ENCODE data around the gene FAM216B. TPM values are rescaled to one million over a fixed set of nuclear protein-coding genes. Genes with fewer than 3 reads are reported as not detected.
A peak's percentile ranks its signal among the peaks of the same experiment; 100 is the strongest.

The FAM216B gene
- total and polyA plus RNA-seq, 2 donors, result 0.05 to 0.14 TPM

DNA sequence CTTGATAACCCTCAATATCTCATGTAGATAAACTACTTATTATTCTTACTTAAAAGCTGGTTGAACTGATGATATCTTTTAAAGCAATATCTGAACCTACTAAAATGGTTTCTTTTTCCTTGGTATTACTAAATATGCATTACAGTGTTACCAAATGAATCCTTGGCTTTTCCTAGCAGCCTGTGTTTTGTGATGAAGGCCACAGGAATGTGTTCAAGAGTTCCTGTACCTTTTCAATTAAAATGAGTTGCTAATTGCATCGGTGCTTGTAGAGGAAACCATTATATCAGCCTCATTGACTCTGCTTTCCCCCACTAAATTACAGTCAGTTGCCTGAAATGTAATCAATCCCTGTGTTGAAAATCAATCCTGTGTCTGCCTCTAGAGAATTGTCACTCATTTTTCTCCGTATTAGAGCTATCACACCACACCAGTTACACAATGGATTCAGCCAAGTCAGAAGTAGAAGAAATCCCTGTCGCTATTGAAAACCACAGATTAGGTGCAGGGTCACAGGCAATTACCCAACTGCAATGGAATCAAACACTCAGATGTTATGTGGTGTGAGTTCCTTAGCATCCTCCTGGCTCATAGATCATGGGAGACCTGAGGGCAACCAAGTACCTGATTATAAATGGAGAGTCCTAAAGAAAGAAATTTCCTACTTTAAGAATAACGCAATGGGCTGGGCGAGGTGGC, 13.3 kb downstream of the FAM216B start:
- H3K4me1 ChIP-seq (ENCODE audit: control insufficient read depth in 2 of 2, insufficient read depth in 2 of 2, low read length in 2 of 2), result peaks cover 0 to 11% of the 10 kb centered on the region in 2 donors
- DNase-seq (ENCODE audit: low read depth in 6 of 9, low spot score in 9 of 9), result no peak
- H3K27me3 ChIP-seq (ENCODE audit: control insufficient read depth in 2 of 2, insufficient read depth in 1 of 2, low read length in 1 of 2), result no peaks in the 10 kb centered on the region
- WGBS, result 96% methylated on average over 5 of the region's 5 CpGs
- H3K36me3 ChIP-seq (ENCODE audit: control insufficient read depth in 2 of 2, insufficient read depth in 2 of 2, low read length in 1 of 2), result no peaks in the 10 kb centered on the region
- no peak overlapping the region for H3K27ac ChIP-seq (ENCODE audit: low read depth in 1 of 2, low read length in 1 of 2)
- no peak overlapping the region for H3K4me3 ChIP-seq (ENCODE audit: low read length in 2 of 2)
- no peaks in the 10 kb centered on the region for H3K9me3 ChIP-seq (ENCODE audit: control insufficient read depth in 2 of 2, insufficient read depth in 1 of 2, low read length in 1 of 2)

GRCh38 chr13:42795666-42796065, 14.3 kb downstream of the FAM216B start:
- H3K27ac ChIP-seq (ENCODE audit: low read depth in 1 of 2, low read length in 1 of 2), result peak overlapping the region in 1 of 2 donors; percentile 80
- 92% methylated on average over 2 of the region's 2 CpGs for WGBS
- peaks cover 0 to 11% of the 10 kb centered on the region in 2 donors for H3K4me1 ChIP-seq (ENCODE audit: control insufficient read depth in 2 of 2, insufficient read depth in 2 of 2, low read length in 2 of 2)
- H3K9me3 ChIP-seq (ENCODE audit: control insufficient read depth in 2 of 2, insufficient read depth in 1 of 2, low read length in 1 of 2), result no peaks in the 10 kb centered on the region
- no peaks in the 10 kb centered on the region for H3K27me3 ChIP-seq (ENCODE audit: control insufficient read depth in 2 of 2, insufficient read depth in 1 of 2, low read length in 1 of 2)
- no peak overlapping the region for H3K4me3 ChIP-seq (ENCODE audit: low read length in 2 of 2)
- H3K36me3 ChIP-seq (ENCODE audit: control insufficient read depth in 2 of 2, insufficient read depth in 2 of 2, low read length in 1 of 2), result no peaks in the 10 kb centered on the region
- DNase-seq (ENCODE audit: low read depth in 6 of 9, low spot score in 9 of 9), result peak; percentile 17 to 67 (median 41)

DNA sequence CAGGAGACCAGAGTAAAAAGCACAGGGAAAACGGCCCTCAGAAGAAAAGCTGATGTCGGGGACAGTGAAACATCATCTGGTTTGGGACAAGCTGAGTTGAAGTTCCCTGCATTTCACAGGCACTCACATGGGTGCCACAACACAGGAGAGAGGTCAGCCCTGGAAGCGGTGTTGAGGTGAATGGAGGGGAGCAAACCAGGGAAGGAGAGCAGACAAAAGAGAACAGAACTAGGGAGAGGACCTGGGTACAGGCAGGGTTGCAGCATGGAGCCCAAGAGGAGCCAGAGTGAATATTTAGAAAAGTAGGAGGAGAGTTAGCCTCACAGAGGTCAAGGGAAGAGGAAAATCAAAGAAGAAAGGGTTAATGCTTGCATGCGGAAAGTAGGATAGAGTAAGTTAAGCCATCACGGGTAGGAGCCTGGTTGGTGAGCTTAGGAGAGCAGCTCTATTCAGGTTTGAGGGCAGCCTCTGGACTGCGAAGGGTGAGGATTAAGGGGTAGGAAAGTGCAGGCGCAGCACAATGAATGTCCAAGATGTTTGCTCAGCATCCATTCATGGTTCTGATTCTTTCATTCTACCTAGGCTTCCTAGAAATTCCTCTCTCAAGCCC, 15.5 kb downstream of the FAM216B start:
- Histone ChIP-seq H3K9me3 (ENCODE audit: control insufficient read depth in 2 of 2, insufficient read depth in 1 of 2, low read length in 1 of 2) (no peaks in the 10 kb centered on the region), H3K36me3 (ENCODE audit: control insufficient read depth in 2 of 2, insufficient read depth in 2 of 2, low read length in 1 of 2) (no peaks in the 10 kb centered on the region), H3K4me1 (ENCODE audit: control insufficient read depth in 2 of 2, insufficient read depth in 2 of 2, low read length in 2 of 2) (peaks cover 0 to 11% of the 10 kb centered on the region in 2 donors), H3K27me3 (ENCODE audit: control insufficient read depth in 2 of 2, insufficient read depth in 1 of 2, low read length in 1 of 2) (no peaks in the 10 kb centered on the region), H3K27ac (ENCODE audit: low read depth in 1 of 2, low read length in 1 of 2) (no peak overlapping the region), H3K4me3 (ENCODE audit: low read length in 2 of 2) (no peak overlapping the region)
- no peak for DNase-seq (ENCODE audit: low read depth in 6 of 9, low spot score in 9 of 9)
- 97% methylated on average over 7 of the region's 7 CpGs for WGBS

DNA sequence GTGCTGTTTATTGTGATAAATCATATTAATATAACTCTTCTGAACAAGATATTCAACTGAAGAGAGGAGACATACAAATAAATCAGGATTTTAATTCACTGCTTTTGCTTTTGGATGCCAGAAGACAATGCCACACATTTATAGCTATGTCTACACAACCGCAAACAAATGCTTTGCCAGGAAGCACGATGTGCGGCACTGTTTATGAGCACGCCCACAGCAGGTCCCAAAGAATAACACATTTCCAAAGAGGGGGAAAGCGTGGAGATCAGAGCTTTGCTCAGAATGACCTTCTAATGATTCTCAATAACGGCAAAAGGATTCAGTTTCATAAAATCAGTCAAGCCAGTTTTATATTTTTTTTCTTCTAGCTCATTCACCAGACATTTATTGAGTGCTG, 16.7 kb downstream of the FAM216B start:
- Histone ChIP-seq H3K9me3 (ENCODE audit: control insufficient read depth in 2 of 2, insufficient read depth in 1 of 2, low read length in 1 of 2) (no peaks in the 10 kb centered on the region), H3K4me3 (ENCODE audit: low read length in 2 of 2) (no peak overlapping the region), H3K27ac (ENCODE audit: low read depth in 1 of 2, low read length in 1 of 2) (no peak overlapping the region), H3K36me3 (ENCODE audit: control insufficient read depth in 2 of 2, insufficient read depth in 2 of 2, low read length in 1 of 2) (no peaks in the 10 kb centered on the region), H3K27me3 (ENCODE audit: control insufficient read depth in 2 of 2, insufficient read depth in 1 of 2, low read length in 1 of 2) (no peaks in the 10 kb centered on the region), H3K4me1 (ENCODE audit: control insufficient read depth in 2 of 2, insufficient read depth in 2 of 2, low read length in 2 of 2) (peaks cover 0 to 11% of the 10 kb centered on the region in 2 donors)
- WGBS, result 81% methylated on average over 6 of the region's 6 CpGs
- no peak for DNase-seq (ENCODE audit: low read depth in 6 of 9, low spot score in 9 of 9)

DNA sequence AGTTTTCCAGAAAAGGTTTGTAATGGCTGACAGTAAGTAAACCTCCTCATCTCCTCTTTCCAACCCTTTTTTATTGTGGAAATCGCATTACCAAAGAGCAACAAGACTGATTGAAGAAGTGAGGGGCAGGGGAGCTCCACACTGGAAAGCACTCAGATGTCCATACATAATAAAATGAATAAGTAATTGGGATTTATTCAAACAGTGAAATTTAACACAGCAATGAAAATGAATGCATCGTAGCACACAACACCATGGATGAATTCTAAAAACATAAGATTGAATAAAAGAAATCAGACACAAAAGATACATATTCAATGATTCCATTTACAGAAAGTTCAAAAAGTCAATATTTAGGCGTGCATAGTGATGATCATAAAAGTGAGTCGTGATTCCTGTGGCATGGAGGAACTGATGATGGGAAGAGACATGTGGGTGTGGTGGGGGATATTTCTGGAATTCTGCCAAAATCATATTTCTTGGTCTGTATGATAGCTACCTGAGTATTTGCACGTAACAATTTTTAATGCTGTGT, 18.8 kb downstream of the FAM216B start:
- Histone ChIP-seq H3K9me3 (ENCODE audit: control insufficient read depth in 2 of 2, insufficient read depth in 1 of 2, low read length in 1 of 2) (no peaks in the 10 kb centered on the region), H3K36me3 (ENCODE audit: control insufficient read depth in 2 of 2, insufficient read depth in 2 of 2, low read length in 1 of 2) (no peaks in the 10 kb centered on the region), H3K4me1 (ENCODE audit: control insufficient read depth in 2 of 2, insufficient read depth in 2 of 2, low read length in 2 of 2) (peaks cover 0 to 11% of the 10 kb centered on the region in 2 donors), H3K4me3 (ENCODE audit: low read length in 2 of 2) (no peak overlapping the region), H3K27ac (ENCODE audit: low read depth in 1 of 2, low read length in 1 of 2) (no peak overlapping the region), H3K27me3 (ENCODE audit: control insufficient read depth in 2 of 2, insufficient read depth in 1 of 2, low read length in 1 of 2) (no peaks in the 10 kb centered on the region)
- no peak for DNase-seq (ENCODE audit: low read depth in 6 of 9, low spot score in 9 of 9)
- 75% methylated on average over 5 of the region's 5 CpGs for WGBS

GRCh38 chr13:42803563-42804204, 22.3 kb downstream of the FAM216B start:
- no peaks in the 10 kb centered on the region for H3K9me3 ChIP-seq (ENCODE audit: control insufficient read depth in 2 of 2, insufficient read depth in 1 of 2, low read length in 1 of 2)
- peaks cover 0 to 14% of the 10 kb centered on the region in 2 donors for H3K4me1 ChIP-seq (ENCODE audit: control insufficient read depth in 2 of 2, insufficient read depth in 2 of 2, low read length in 2 of 2)
- 91% methylated on average over 2 of the region's 2 CpGs for WGBS
- H3K4me3 ChIP-seq (ENCODE audit: low read length in 2 of 2), result no peak overlapping the region
- H3K36me3 ChIP-seq (ENCODE audit: control insufficient read depth in 2 of 2, insufficient read depth in 2 of 2, low read length in 1 of 2), result no peaks in the 10 kb centered on the region
- no peak overlapping the region for H3K27ac ChIP-seq (ENCODE audit: low read depth in 1 of 2, low read length in 1 of 2)
- H3K27me3 ChIP-seq (ENCODE audit: control insufficient read depth in 2 of 2, insufficient read depth in 1 of 2, low read length in 1 of 2), result no peaks in the 10 kb centered on the region
- DNase-seq (ENCODE audit: low read depth in 6 of 9, low spot score in 9 of 9), result no peak

DNA sequence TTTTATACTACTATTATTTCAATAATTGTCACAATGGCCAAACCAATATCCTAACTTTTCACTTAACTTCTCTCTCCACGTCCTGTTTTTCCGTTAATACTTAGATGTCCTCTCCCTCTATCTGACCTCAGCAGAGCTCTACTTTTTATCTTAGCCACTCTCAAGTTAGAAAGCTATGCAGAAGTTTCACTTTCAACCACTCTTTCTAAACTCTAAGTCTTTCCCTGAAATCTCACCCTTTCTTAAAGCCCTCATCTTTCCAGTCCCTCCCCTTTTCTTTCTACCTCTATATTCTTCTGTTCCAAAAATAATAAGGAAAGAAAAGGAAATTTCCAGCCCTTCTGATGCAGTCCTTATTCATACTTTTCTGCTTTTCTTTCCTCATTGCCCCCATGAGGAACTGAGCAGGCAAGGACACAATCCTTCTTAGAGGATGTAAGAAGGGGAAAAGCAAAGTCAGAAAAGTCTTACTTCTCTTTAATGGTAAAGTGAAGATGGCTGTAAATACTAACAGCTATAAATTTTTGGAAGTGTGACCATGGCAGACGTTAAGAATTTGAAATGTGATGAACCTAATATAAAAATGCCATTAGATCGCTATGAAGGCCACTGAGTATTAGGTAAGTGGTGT, 23.0 kb downstream of the FAM216B start:
- H3K27me3 ChIP-seq (ENCODE audit: control insufficient read depth in 2 of 2, insufficient read depth in 1 of 2, low read length in 1 of 2), result no peaks in the 10 kb centered on the region
- no peak overlapping the region for H3K27ac ChIP-seq (ENCODE audit: low read depth in 1 of 2, low read length in 1 of 2)
- WGBS, result 68% methylated on average over 4 of the region's 4 CpGs
- DNase-seq (ENCODE audit: low read depth in 6 of 9, low spot score in 9 of 9), result no peak
- H3K9me3 ChIP-seq (ENCODE audit: control insufficient read depth in 2 of 2, insufficient read depth in 1 of 2, low read length in 1 of 2), result no peaks in the 10 kb centered on the region
- no peak overlapping the region for H3K4me3 ChIP-seq (ENCODE audit: low read length in 2 of 2)
- H3K4me1 ChIP-seq (ENCODE audit: control insufficient read depth in 2 of 2, insufficient read depth in 2 of 2, low read length in 2 of 2), result peaks cover 0 to 14% of the 10 kb centered on the region in 2 donors
- H3K36me3 ChIP-seq (ENCODE audit: control insufficient read depth in 2 of 2, insufficient read depth in 2 of 2, low read length in 1 of 2), result no peaks in the 10 kb centered on the region

- 6% methylated on average over 2 of the region's 2 CpGs for WGBS
- peaks cover 0 to 14% of the 10 kb centered on the region in 2 donors for H3K4me1 ChIP-seq (ENCODE audit: control insufficient read depth in 2 of 2, insufficient read depth in 2 of 2, low read length in 2 of 2)
- no peak overlapping the region for H3K27ac ChIP-seq (ENCODE audit: low read depth in 1 of 2, low read length in 1 of 2)
- H3K4me3 ChIP-seq (ENCODE audit: low read length in 2 of 2), result no peak overlapping the region
- no peaks in the 10 kb centered on the region for H3K36me3 ChIP-seq (ENCODE audit: control insufficient read depth in 2 of 2, insufficient read depth in 2 of 2, low read length in 1 of 2)
- peak in 2 of 9 donors; percentile 9 to 28 for DNase-seq (ENCODE audit: low read depth in 6 of 9, low spot score in 9 of 9)
- H3K27me3 ChIP-seq (ENCODE audit: control insufficient read depth in 2 of 2, insufficient read depth in 1 of 2, low read length in 1 of 2), result no peaks in the 10 kb centered on the region
- no peaks in the 10 kb centered on the region for H3K9me3 ChIP-seq (ENCODE audit: control insufficient read depth in 2 of 2, insufficient read depth in 1 of 2, low read length in 1 of 2)
These were observed 25.9 kb downstream of the FAM216B start for GRCh38 chr13:42807241-42807640.

- Histone ChIP-seq H3K4me1 (ENCODE audit: control insufficient read depth in 2 of 2, insufficient read depth in 2 of 2, low read length in 2 of 2) (peaks cover 0 to 14% of the 10 kb centered on the region in 2 donors), H3K4me3 (ENCODE audit: low read length in 2 of 2) (no peak overlapping the region), H3K27ac (ENCODE audit: low read depth in 1 of 2, low read length in 1 of 2) (no peak overlapping the region), H3K36me3 (ENCODE audit: control insufficient read depth in 2 of 2, insufficient read depth in 2 of 2, low read length in 1 of 2) (no peaks in the 10 kb centered on the region), H3K9me3 (ENCODE audit: control insufficient read depth in 2 of 2, insufficient read depth in 1 of 2, low read length in 1 of 2) (no peaks in the 10 kb centered on the region), H3K27me3 (ENCODE audit: control insufficient read depth in 2 of 2, insufficient read depth in 1 of 2, low read length in 1 of 2) (no peaks in the 10 kb centered on the region)
- DNase-seq (ENCODE audit: low read depth in 6 of 9, low spot score in 9 of 9), result no peak
- WGBS, result 87% methylated on average over 4 of the region's 4 CpGs
These were observed 26.5 kb downstream of the FAM216B start for GRCh38 chr13:42807866-42808265.

All from thymus (tissue), 11 donors.